MM.1S (cell line): Measurements from ENCODE around the gene PARP12.

Experiments
- DNase-seq: peaks from one replicate; pipeline ENCODE4 v3.0.0-alpha.2; 2015
- H2AFZ ChIP-seq: fragments of 300-600 bp; sonication (generic); 2 replicates; pipeline ENCODE4 v1.6.0; 2016; ENCODE audit warnings: antibody characterized with exemption, low read length
- H3F3A ChIP-seq: fragments of 300-600 bp; sonication (generic); 2 replicates; pipeline ENCODE4 v1.6.1; 2016; ENCODE audit warnings: mild to moderate bottlenecking, antibody characterized with exemption, low read length, moderate library complexity, mixed read lengths; ENCODE audit not compliant: insufficient read depth
- H3K27ac ChIP-seq: fragments of 300-600 bp; sonication (generic); 2 replicates; pipeline ENCODE4 v1.5.1; 2016; ENCODE audit warnings: mild to moderate bottlenecking, low read length
- H3K27me3 ChIP-seq: fragments of 300-600 bp; sonication (generic); replicated peaks from 2 replicates; pipeline ENCODE4 v1.6.0; 2016; ENCODE audit warnings: low read length; ENCODE audit not compliant: insufficient read depth
- H3K36me3 ChIP-seq: fragments of 300-600 bp; sonication (generic); replicated peaks from 2 replicates; pipeline ENCODE4 v1.6.1; 2016; ENCODE audit warnings: mild to moderate bottlenecking, low read length, mixed read lengths; ENCODE audit not compliant: insufficient read depth
- H3K4me1 ChIP-seq: fragments of 300-600 bp; sonication (generic); 2 replicates; pipeline ENCODE4 v1.6.1; 2016; ENCODE audit warnings: low read length, mixed read lengths
- H3K4me2 ChIP-seq: fragments of 300-600 bp; sonication (generic); 2 replicates; pipeline ENCODE4 v1.6.0; 2016; ENCODE audit warnings: low read depth, low read length
- H3K4me3 ChIP-seq: fragments of 300-600 bp; sonication (generic); 2 replicates; pipeline ENCODE4 v1.5.1; 2016; ENCODE audit warnings: low read length, mixed read lengths
- H3K79me2 ChIP-seq: fragments of 300-600 bp; sonication (generic); 2 replicates; pipeline ENCODE4 v1.6.1; 2016; ENCODE audit warnings: mixed run types, low read length, mixed read lengths
- H3K9ac ChIP-seq: fragments of 300-600 bp; sonication (generic); 2 replicates; pipeline ENCODE4 v1.6.1; 2016; ENCODE audit warnings: low read length, mixed read lengths
- H3K9me2 ChIP-seq: fragments of 300-600 bp; sonication (generic); replicated peaks from 2 replicates; pipeline ENCODE4 v1.6.1; 2016; ENCODE audit warnings: mild to moderate bottlenecking, low read length, mixed read lengths; ENCODE audit not compliant: insufficient read depth
- H3K9me3 ChIP-seq: fragments of 300-600 bp; sonication (generic); replicated peaks from 2 replicates; pipeline ENCODE4 v1.6.1; 2016; ENCODE audit warnings: mild to moderate bottlenecking, low read length, mixed read lengths; ENCODE audit not compliant: insufficient read depth
- H4K20me1 ChIP-seq: fragments of 300-600 bp; sonication (generic); 2 replicates; pipeline ENCODE4 v1.6.1; 2016; ENCODE audit warnings: mild to moderate bottlenecking, low read length, moderate library complexity, mixed read lengths; ENCODE audit not compliant: insufficient read depth
- EZH2 ChIP-seq: fragments of 300-600 bp; sonication (generic); optimal IDR thresholded peaks from 2 replicates; pipeline ENCODE3; 2017; ENCODE audit warnings: low read depth, mild to moderate bottlenecking, antibody characterized with exemption, low read length, mixed read lengths
- EZH2phosphoT487 ChIP-seq: fragments of 300-600 bp; sonication (generic); IDR thresholded peaks from 2 replicates; pipeline ENCODE4 v1.6.1; 2018; ENCODE audit warnings: antibody characterized with exemption, low read length
- TF ChIP-seq, protein P1 (sequence below): fragments of 300-600 bp; sonication (generic); IDR thresholded peaks from 2 replicates; pipeline ENCODE4 v1.5.1; 2016; ENCODE audit warnings: antibody characterized with exemption, low read length, mixed read lengths

PARP12 gene

DNA sequence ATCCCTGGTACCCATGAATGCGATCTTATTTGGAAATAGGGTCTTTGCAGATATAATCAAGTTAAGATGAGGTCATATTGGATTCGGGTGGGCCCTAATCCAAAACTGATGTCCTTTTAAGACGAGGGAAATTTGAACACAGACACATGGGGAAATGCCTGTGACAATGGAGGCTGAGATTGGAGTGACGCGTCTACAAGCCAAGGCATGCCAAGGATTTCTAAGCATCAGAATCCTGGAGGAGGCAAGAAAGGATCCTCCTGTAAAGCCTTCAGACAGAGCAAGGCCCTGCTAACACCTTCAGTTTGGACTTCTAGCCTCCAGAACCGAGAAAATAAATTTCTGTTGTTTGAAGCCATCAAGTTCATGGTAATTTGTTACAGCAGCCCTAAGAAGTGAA, 18.5 kb downstream of the PARP12 start:
- Histone ChIP-seq H3K4me3 (no peak overlapping the region), H2AFZ (no peak overlapping the region), H3K4me2 (no peak overlapping the region), H3K4me1 (peaks cover 7% of the 10 kb centered on the region), H3K9me3 (no peaks in the 10 kb centered on the region), H3K27me3 (no peaks in the 10 kb centered on the region), H3K36me3 (no peaks in the 10 kb centered on the region), H4K20me1 (no peaks in the 10 kb centered on the region), H3F3A (peaks cover 5% of the 10 kb centered on the region; the same call in 1 of the 2 replicates), H3K79me2 (no peaks in the 10 kb centered on the region), H3K9me2 (no peaks in the 10 kb centered on the region), H3K9ac (no peak overlapping the region), H3K27ac (no peak overlapping the region)
- TF ChIP-seq, protein P1, sequence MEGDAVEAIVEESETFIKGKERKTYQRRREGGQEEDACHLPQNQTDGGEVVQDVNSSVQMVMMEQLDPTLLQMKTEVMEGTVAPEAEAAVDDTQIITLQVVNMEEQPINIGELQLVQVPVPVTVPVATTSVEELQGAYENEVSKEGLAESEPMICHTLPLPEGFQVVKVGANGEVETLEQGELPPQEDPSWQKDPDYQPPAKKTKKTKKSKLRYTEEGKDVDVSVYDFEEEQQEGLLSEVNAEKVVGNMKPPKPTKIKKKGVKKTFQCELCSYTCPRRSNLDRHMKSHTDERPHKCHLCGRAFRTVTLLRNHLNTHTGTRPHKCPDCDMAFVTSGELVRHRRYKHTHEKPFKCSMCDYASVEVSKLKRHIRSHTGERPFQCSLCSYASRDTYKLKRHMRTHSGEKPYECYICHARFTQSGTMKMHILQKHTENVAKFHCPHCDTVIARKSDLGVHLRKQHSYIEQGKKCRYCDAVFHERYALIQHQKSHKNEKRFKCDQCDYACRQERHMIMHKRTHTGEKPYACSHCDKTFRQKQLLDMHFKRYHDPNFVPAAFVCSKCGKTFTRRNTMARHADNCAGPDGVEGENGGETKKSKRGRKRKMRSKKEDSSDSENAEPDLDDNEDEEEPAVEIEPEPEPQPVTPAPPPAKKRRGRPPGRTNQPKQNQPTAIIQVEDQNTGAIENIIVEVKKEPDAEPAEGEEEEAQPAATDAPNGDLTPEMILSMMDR = no peak
- no peak for DNase-seq

DNA sequence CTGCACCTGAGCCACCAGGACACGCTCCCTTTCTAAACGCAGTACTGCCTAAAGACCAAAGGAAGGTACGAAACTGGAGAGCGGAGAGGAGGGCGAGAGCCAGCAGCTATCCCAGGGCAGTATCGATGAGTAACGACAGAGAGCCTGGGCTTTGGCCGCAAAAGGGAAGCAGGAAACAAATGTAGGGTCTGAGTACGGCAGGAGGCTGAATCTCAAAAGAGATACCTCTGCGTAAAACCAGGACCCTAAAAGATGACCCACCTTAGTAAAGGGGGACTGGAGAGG, 20.4 kb downstream of the PARP12 start:
- TF ChIP-seq EZH2 (no peak), EZH2phosphoT487 (no peak)
- TF ChIP-seq, protein P1 = no peak
- H3K36me3 ChIP-seq = no peaks in the 10 kb centered on the region
- H2AFZ ChIP-seq = no peak overlapping the region
- no peak overlapping the region for H3K9ac ChIP-seq
- no peaks in the 10 kb centered on the region for H3K9me3 ChIP-seq
- no peak for DNase-seq
- no peak overlapping the region for H3K4me2 ChIP-seq
- H3K79me2 ChIP-seq = no peaks in the 10 kb centered on the region
- H3K27ac ChIP-seq = no peak overlapping the region
- H3K27me3 ChIP-seq = no peaks in the 10 kb centered on the region
- H3K4me3 ChIP-seq = no peak overlapping the region
- no peaks in the 10 kb centered on the region for H4K20me1 ChIP-seq
- no peaks in the 10 kb centered on the region for H3K4me1 ChIP-seq
- H3K9me2 ChIP-seq = no peaks in the 10 kb centered on the region
- H3F3A ChIP-seq = no peaks in the 10 kb centered on the region

DNA sequence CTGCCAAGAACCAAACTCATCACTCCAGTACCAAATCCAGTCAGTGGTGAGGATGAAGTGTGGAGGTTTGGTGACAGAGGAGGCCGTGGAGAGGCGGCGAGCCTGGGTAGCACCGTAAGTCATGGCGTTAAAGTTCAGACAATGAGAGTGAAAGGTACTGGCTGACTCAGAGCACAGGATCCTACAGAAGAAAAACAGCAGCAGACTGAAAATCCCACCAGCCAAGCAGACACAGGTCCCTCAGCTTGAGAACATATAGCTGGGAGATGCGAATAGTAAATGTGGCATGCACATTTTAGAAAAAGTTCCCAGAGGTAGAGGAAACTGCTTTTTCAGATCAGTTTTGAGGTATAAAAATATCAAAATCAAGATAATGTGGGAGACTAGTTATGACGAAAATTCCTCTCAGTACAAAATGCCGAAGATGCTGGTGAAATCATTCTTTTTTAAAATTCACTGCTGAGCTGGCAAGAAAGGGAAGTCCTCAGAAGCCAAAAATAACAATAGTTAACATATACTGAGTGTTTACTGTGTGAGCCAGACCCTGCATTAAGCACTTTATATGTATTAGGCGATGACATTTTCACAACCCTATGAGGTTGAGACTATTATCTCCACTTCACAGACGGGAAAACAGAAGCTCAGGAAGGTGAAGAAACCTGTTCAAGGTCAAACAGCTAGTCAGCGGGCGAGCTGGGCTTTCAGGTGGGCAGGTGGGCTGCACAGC, 20.9 kb downstream of the PARP12 start:
- Histone ChIP-seq H3K36me3 (no peaks in the 10 kb centered on the region), H4K20me1 (no peaks in the 10 kb centered on the region), H3K4me2 (no peak overlapping the region), H3K27ac (no peak overlapping the region), H3K27me3 (no peaks in the 10 kb centered on the region), H3K9ac (no peak overlapping the region), H3K9me3 (no peaks in the 10 kb centered on the region), H3K4me1 (no peaks in the 10 kb centered on the region), H2AFZ (no peak overlapping the region), H3F3A (no peaks in the 10 kb centered on the region), H3K9me2 (no peaks in the 10 kb centered on the region), H3K4me3 (no peak overlapping the region), H3K79me2 (no peaks in the 10 kb centered on the region)
- no peak for DNase-seq
- no peak for TF ChIP-seq EZH2phosphoT487
- no peak for TF ChIP-seq EZH2
- TF ChIP-seq, protein P1 = no peak
